ENCODE results near the gene SRSF8.
A peak's percentile ranks its signal among the peaks of the same experiment; 100 is the strongest.

The SRSF8 gene

GRCh38 chr11:95078526-95078925 lies 11.8 kb downstream of the SRSF8 start:
- intact Hi-C loops (cut with micrococcal nuclease), result loop anchor here (10.0 kb wide), 1 partner anchor 1346 kb away; no protein-coding TSS in a partner anchor
- no peak overlapping the region for H3K27ac Mint-ChIP-seq
- H3K4me1 Mint-ChIP-seq (ENCODE audit: low read depth), result peaks cover 8% of the 10 kb centered on the region
- no peaks in the 10 kb centered on the region for H3K9me3 Mint-ChIP-seq
- no peaks in the 10 kb centered on the region for H3K36me3 Mint-ChIP-seq (ENCODE audit: low read depth)
- H3K27me3 Mint-ChIP-seq, result peaks cover 13% of the 10 kb centered on the region
- no peak overlapping the region for H3K4me3 Mint-ChIP-seq

- no peaks in the 10 kb centered on the region for H3K36me3 Mint-ChIP-seq (ENCODE audit: low read depth)
- no peak overlapping the region for H3K4me3 Mint-ChIP-seq
- peaks cover 7% of the 10 kb centered on the region for H3K4me1 Mint-ChIP-seq (ENCODE audit: low read depth)
- intact Hi-C loops (cut with micrococcal nuclease), result no loop called here
- H3K27me3 Mint-ChIP-seq, result peaks cover 13% of the 10 kb centered on the region
- H3K9me3 Mint-ChIP-seq, result no peaks in the 10 kb centered on the region
- H3K27ac Mint-ChIP-seq, result no peak overlapping the region
Observed at GRCh38 chr11:95081010-95081409, 14.3 kb downstream of the SRSF8 start.

GRCh38 chr11:95081412-95081811 lies 14.7 kb downstream of the SRSF8 start:
- Mint-ChIP-seq H3K36me3 (ENCODE audit: low read depth) (no peaks in the 10 kb centered on the region), H3K4me1 (ENCODE audit: low read depth) (peaks cover 3% of the 10 kb centered on the region), H3K27ac (no peak overlapping the region), H3K4me3 (no peak overlapping the region), H3K27me3 (peaks cover 13% of the 10 kb centered on the region), H3K9me3 (no peaks in the 10 kb centered on the region)
- intact Hi-C loops (cut with micrococcal nuclease), result no loop called here

GRCh38 chr11:95082576-95083001 lies 15.9 kb downstream of the SRSF8 start:
- no peaks in the 10 kb centered on the region for H3K9me3 Mint-ChIP-seq

GRCh38 chr11:95084509-95084908 lies 17.8 kb downstream of the SRSF8 start:
- Mint-ChIP-seq H3K36me3 (ENCODE audit: low read depth) (no peaks in the 10 kb centered on the region), H3K27me3 (peaks cover 7% of the 10 kb centered on the region), H3K4me3 (no peak overlapping the region), H3K4me1 (ENCODE audit: low read depth) (peaks cover 11% of the 10 kb centered on the region), H3K9me3 (no peaks in the 10 kb centered on the region), H3K27ac (no peak overlapping the region)
- intact Hi-C loops (cut with micrococcal nuclease), result no loop called here

More at GRCh38 chr11:95082576-95083001, 15.9 kb downstream of the SRSF8 start:
- Mint-ChIP-seq H3K4me3 (no peak overlapping the region), H3K27ac (no peak overlapping the region), H3K36me3 (ENCODE audit: low read depth) (no peaks in the 10 kb centered on the region), H3K27me3 (peaks cover 13% of the 10 kb centered on the region), H3K4me1 (ENCODE audit: low read depth) (no peaks in the 10 kb centered on the region)
- intact Hi-C loops (cut with micrococcal nuclease), result no loop called here

- Mint-ChIP-seq H3K36me3 (ENCODE audit: low read depth) (no peaks in the 10 kb centered on the region), H3K27ac (no peak overlapping the region), H3K4me3 (no peak overlapping the region), H3K27me3 (peaks cover 6% of the 10 kb centered on the region), H3K9me3 (no peaks in the 10 kb centered on the region), H3K4me1 (ENCODE audit: low read depth) (peaks cover 13% of the 10 kb centered on the region)
- intact Hi-C loops (cut with micrococcal nuclease), result loop anchor here (5.0 kb wide), 1 partner anchor 617 kb away; no protein-coding TSS in a partner anchor
Observed at GRCh38 chr11:95085117-95085816, 18.5 kb downstream of the SRSF8 start.

- Mint-ChIP-seq H3K4me3 (no peak overlapping the region), H3K9me3 (no peaks in the 10 kb centered on the region), H3K4me1 (ENCODE audit: low read depth) (peaks cover 19% of the 10 kb centered on the region)
Observed at GRCh38 chr11:95086151-95086550, 19.4 kb downstream of the SRSF8 start.

GRCh38 chr11:95086836-95087570 lies 20.3 kb downstream of the SRSF8 start:
- H3K4me1 Mint-ChIP-seq (ENCODE audit: low read depth), result peaks cover 19% of the 10 kb centered on the region
- no peaks in the 10 kb centered on the region for H3K9me3 Mint-ChIP-seq
- no peak overlapping the region for H3K4me3 Mint-ChIP-seq
- intact Hi-C loops (cut with micrococcal nuclease), result loop anchor here (5.0 kb wide), 1 partner anchor 615 kb away; no protein-coding TSS in a partner anchor
- peaks cover 20% of the 10 kb centered on the region for H3K27me3 Mint-ChIP-seq
- no peak overlapping the region for H3K27ac Mint-ChIP-seq
- H3K36me3 Mint-ChIP-seq (ENCODE audit: low read depth), result no peaks in the 10 kb centered on the region

More at GRCh38 chr11:95086151-95086550, 19.4 kb downstream of the SRSF8 start:
- intact Hi-C loops (cut with micrococcal nuclease), result loop anchor here (5.0 kb wide), 1 partner anchor 616 kb away; no protein-coding TSS in a partner anchor
- H3K27me3 Mint-ChIP-seq, result peaks cover 13% of the 10 kb centered on the region
- no peak overlapping the region for H3K27ac Mint-ChIP-seq
- no peaks in the 10 kb centered on the region for H3K36me3 Mint-ChIP-seq (ENCODE audit: low read depth)

- Mint-ChIP-seq H3K9me3 (no peaks in the 10 kb centered on the region), H3K27ac (peak overlapping the region; percentile 92), H3K27me3 (peaks cover 27% of the 10 kb centered on the region), H3K4me3 (peak overlapping the region; percentile 92), H3K4me1 (ENCODE audit: low read depth) (peaks cover 26% of the 10 kb centered on the region), H3K36me3 (ENCODE audit: low read depth) (no peaks in the 10 kb centered on the region)
- intact Hi-C loops (cut with micrococcal nuclease), result loop anchor here (2.0 to 5.0 kb wide), 2 partner anchors 20 to 613 kb away; no protein-coding TSS in a partner anchor
Observed at GRCh38 chr11:95088946-95089619, 22.4 kb downstream of the SRSF8 start.

GRCh38 chr11:95089620-95090542 lies 23.2 kb downstream of the SRSF8 start, which contains the start of gene ENDOD1:
ENDOD1 (plus strand) TSS chr11:95089846; CDS start chr11:95089928, 82 bp downstream.
- Mint-ChIP-seq H3K4me1 (ENCODE audit: low read depth) (peaks cover 26% of the 10 kb centered on the region), H3K9me3 (no peaks in the 10 kb centered on the region), H3K36me3 (ENCODE audit: low read depth) (no peaks in the 10 kb centered on the region), H3K4me3 (peak within 1 kb of the TSS; percentile 92), H3K27ac (peak within 1 kb of the TSS; percentile 92), H3K27me3 (peaks cover 27% of the 10 kb centered on the region)
- intact Hi-C loops (cut with micrococcal nuclease), result loop anchor here (2.0 to 5.0 kb wide), 2 partner anchors 21 to 612 kb away; no protein-coding TSS in a partner anchor

- peaks cover 27% of the 10 kb centered on the region for H3K27me3 Mint-ChIP-seq
- no peak overlapping the region for H3K27ac Mint-ChIP-seq
Observed at GRCh38 chr11:95091663-95092180, 25.0 kb downstream of the SRSF8 start.

GRCh38 chr11:95092549-95093324 lies 26.0 kb downstream of the SRSF8 start:
- Mint-ChIP-seq H3K4me3 (no peak overlapping the region), H3K9me3 (no peaks in the 10 kb centered on the region), H3K4me1 (ENCODE audit: low read depth) (peaks cover 26% of the 10 kb centered on the region), H3K36me3 (ENCODE audit: low read depth) (no peaks in the 10 kb centered on the region), H3K27ac (no peak overlapping the region), H3K27me3 (peaks cover 27% of the 10 kb centered on the region)
- intact Hi-C loops (cut with micrococcal nuclease), result no loop called here

More at GRCh38 chr11:95091663-95092180, 25.0 kb downstream of the SRSF8 start:
- intact Hi-C loops (cut with micrococcal nuclease), result no loop called here
- Mint-ChIP-seq H3K36me3 (ENCODE audit: low read depth) (no peaks in the 10 kb centered on the region), H3K4me3 (no peak overlapping the region), H3K9me3 (no peaks in the 10 kb centered on the region), H3K4me1 (ENCODE audit: low read depth) (peaks cover 26% of the 10 kb centered on the region)
